Tibial nerve (tissue), 4 donors: ENCODE results near the gene HOMER3. TPM values are rescaled to one million over a fixed set of nuclear protein-coding genes. Genes with fewer than 3 reads are reported as not detected.

ENCODE experiments used
- DNase-seq, 2 donors: peaks; one replicate each; pipeline ENCODE4 v3.0.0-alpha.2; 2019; ENCODE audit warnings: low spot score in 2 of 2
- H3K27ac ChIP-seq, 4 donors: fragments of 200-600 bp; sonication (generic) in 3 of 4; one replicate each; pipeline ENCODE4 v1.5.1; 2017 to 2019; ENCODE audit warnings: mild to moderate bottlenecking in 1 of 4
- H3K27me3 ChIP-seq, 2 donors: fragments of 200-600 bp; sonication (generic) in 1 of 2; one replicate each; pipeline versions ENCODE4 v1.5.1 to v1.6.0; 2017 to 2019
- H3K36me3 ChIP-seq, 3 donors: fragments of 200-600 bp; sonication (generic); one replicate each; pipeline ENCODE4 v1.5.1; 2018 to 2019
- H3K4me1 ChIP-seq, 4 donors: fragments of 200-600 bp; sonication (generic) in 3 of 4; one replicate each; pipeline ENCODE4 v1.5.1; 2017 to 2019
- H3K4me3 ChIP-seq, 4 donors: fragments of 200-600 bp; sonication (generic) in 3 of 4; one replicate each; pipeline ENCODE4 v1.5.1; 2017 to 2019; ENCODE audit warnings: mild to moderate bottlenecking in 1 of 4, moderate library complexity in 1 of 4
- H3K9me3 ChIP-seq, 4 donors: fragments of 200-600 bp; sonication (generic) in 3 of 4; one replicate each; pipeline ENCODE4 v1.5.1; 2017 to 2019
- EP300 ChIP-seq, 2 donors: sonication (generic); formaldehyde crosslinking; IDR thresholded peaks; one replicate each; pipeline ENCODE4 v1.6.1; 2017; ENCODE audit warnings: antibody characterized with exemption in 2 of 2, mild to moderate bottlenecking in 1 of 2
- POLR2A ChIP-seq, 2 donors: fragments of 450-650 bp; IDR thresholded peaks; one replicate each; pipeline ENCODE4 v1.6.1; 2017; ENCODE audit warnings: antibody characterized with exemption in 2 of 2, mild to moderate bottlenecking in 2 of 2, moderate library complexity in 2 of 2
- WGBS, 2 donors: methylation state at CpG; one replicate each; pipeline ENCODE4 v1.1.5; 2018; 5-methylcytosine and 5-hydroxymethylcytosine counted together
- total RNA-seq, 4 donors: library from RNA; depleted of rRNA; stranded (reverse); fragments of >200 nt; gene quantifications; one replicate each; pipeline ENCODE4 v1.1.0, GENCODE V29; 2016
- TF ChIP-seq, protein P1 (sequence below), 5 experiments: fragments of 200-600 bp in 3 of 5; fragments of 450-650 bp in 2 of 5; sonication (generic) in 3 of 5; IDR thresholded peaks; one replicate each; pipeline ENCODE4 v1.5.1; 2016 to 2019; ENCODE audit warnings: antibody characterized with exemption in 5 of 5, mild to moderate bottlenecking in 3 of 5, moderate library complexity in 2 of 5

Gene HOMER3
- 10 to 100 TPM; 38.0 to 90.0 (median 44.6) TPM for total RNA-seq

DNA sequence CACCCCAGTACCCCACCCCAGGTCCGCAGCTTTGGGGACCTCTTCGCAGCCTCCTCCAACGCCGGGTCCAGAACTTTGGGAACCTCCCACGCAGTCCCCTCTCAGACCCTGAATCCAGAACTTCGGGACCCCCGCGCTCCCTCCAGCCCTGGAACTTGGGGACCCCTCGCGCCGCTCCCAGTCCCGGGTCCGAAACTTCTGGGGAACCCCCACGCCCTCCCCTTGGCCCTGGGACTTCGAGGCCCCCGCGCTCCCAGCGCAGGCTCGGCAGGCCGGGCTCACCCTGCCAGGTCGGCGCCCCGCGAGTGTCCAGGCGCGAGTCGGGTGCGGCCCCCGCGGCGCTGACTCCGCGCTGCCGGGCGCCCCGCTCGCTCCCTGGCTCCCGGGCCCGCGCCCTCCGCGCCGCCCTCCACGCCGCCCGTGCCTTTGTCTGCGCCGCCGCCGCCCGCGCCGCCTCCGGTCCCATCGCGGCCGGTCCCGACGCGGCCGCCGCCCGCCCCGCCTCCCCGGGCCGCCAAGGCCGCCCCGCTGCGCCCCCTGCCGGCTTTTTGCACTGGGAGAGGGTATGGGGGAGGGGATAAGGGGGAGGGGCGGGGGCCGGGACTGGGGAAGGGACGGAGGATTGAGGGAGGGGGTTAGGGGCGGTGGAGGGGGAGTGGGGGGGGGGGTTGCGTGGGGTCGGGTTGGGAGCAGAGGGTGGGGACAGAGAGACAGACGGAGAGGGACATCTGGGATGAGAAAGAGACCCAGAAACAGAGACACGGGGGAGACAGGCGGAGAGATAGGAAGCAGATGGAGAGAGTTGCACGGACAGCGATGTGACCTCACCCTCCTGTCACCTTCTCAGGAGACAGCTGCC is at the start of gene HOMER3:
Gene HOMER3, minus strand, starts transcription at position 449 of the 859 bp plus-strand sequence. CDS start 2,235 bp downstream, outside the sequence.
- DNase-seq, result peak; percentile 76 to 81
- H3K9me3 ChIP-seq, result no peaks in the 10 kb centered on the region
- H3K27me3 ChIP-seq, result no peaks in the 10 kb centered on the region
- peaks cover 0 to 21% (median 2%) of the 10 kb centered on the region in 4 donors for H3K4me1 ChIP-seq
- peak within 1 kb of the TSS; percentile 50 to 85 (median 81) for H3K27ac ChIP-seq
- H3K36me3 ChIP-seq, result peaks cover 0 to 29% (median 0%) of the 10 kb centered on the region in 3 donors
- peak within 1 kb of the TSS; percentile 66 to 98 (median 78) for H3K4me3 ChIP-seq
- TF ChIP-seq EP300 (IDR thresholded peaks at IDR 0.05) (no peak), POLR2A (IDR thresholded peaks at IDR 0.05) (peak; percentile 37 to 59)
- TF ChIP-seq, protein P1, sequence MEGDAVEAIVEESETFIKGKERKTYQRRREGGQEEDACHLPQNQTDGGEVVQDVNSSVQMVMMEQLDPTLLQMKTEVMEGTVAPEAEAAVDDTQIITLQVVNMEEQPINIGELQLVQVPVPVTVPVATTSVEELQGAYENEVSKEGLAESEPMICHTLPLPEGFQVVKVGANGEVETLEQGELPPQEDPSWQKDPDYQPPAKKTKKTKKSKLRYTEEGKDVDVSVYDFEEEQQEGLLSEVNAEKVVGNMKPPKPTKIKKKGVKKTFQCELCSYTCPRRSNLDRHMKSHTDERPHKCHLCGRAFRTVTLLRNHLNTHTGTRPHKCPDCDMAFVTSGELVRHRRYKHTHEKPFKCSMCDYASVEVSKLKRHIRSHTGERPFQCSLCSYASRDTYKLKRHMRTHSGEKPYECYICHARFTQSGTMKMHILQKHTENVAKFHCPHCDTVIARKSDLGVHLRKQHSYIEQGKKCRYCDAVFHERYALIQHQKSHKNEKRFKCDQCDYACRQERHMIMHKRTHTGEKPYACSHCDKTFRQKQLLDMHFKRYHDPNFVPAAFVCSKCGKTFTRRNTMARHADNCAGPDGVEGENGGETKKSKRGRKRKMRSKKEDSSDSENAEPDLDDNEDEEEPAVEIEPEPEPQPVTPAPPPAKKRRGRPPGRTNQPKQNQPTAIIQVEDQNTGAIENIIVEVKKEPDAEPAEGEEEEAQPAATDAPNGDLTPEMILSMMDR (IDR thresholded peaks at IDR 0.05), result peak; percentile 25 to 87 (median 47)
- 1 to 3% methylated on average over 15 to 50 of the region's 81 CpGs for WGBS, 2 donors

DNA sequence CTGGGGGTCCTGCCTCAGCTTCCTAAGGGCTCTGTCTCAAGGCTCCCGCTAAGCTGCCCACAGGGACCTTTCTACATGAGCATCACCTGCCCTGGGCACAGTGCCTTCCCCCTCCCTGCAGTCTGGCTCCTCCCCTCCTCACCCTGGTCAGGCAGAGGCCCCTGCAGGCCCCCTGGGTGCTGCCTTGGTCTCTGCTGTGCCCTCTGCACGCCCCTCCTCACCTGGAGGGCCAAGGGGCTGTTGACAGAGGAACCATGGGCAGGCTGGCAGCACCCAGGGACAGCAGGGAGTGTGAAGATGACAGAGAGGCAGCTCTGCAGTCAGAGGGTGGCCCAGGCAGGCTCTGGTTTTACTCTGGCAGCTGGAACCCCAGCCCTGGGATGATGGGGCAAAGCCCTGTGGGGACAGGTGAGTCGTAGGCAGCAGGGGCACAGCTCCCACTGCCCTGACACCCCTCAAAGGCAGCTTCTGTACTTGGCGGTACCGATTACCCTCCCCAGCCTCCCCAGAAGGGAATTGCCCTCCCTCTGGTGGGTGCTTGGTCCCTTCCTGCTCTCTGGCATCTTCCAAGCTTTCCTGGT is 49.2 kb upstream of the HOMER3 start:
- Histone ChIP-seq H3K36me3 (peaks cover 3 to 54% (median 6%) of the 10 kb centered on the region in 3 donors), H3K4me3 (no peak overlapping the region), H3K27ac (no peak overlapping the region), H3K4me1 (peaks cover 0 to 19% (median 0%) of the 10 kb centered on the region in 4 donors), H3K27me3 (no peaks in the 10 kb centered on the region), H3K9me3 (no peaks in the 10 kb centered on the region)
- DNase-seq, result no peak
- WGBS, 2 donors, result 77 to 85% methylated on average over 2 to 5 of the region's 5 CpGs
- TF ChIP-seq EP300 (IDR thresholded peaks at IDR 0.05) (no peak), POLR2A (IDR thresholded peaks at IDR 0.05) (no peak)
- TF ChIP-seq, protein P1 (IDR thresholded peaks at IDR 0.05), result no peak

DNA sequence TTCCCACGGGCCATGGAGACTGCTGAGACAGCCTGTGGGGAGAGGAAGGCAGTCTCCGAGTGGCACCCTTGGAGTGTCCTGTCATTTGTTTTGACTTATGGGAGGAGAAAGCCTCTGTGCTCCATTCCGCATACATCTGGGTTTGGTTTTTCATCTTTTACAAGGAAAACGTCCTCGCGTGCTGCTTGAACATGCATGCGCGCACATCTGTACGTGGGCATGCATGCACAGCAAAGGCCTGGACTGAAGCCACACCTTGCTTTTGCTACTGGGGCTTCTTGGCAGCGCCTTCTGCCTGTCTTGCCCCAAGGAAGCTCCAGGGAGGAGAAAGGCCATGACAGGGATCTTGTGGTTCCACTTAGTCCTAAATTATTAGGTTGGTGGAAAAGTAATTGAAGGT is 48.3 kb upstream of the HOMER3 start:
- peaks cover 0 to 26% (median 0%) of the 10 kb centered on the region in 4 donors for H3K4me1 ChIP-seq
- TF ChIP-seq EP300 (IDR thresholded peaks at IDR 0.05), result no peak
- TF ChIP-seq POLR2A (IDR thresholded peaks at IDR 0.05), result no peak
- H3K27me3 ChIP-seq, result no peaks in the 10 kb centered on the region
- H3K4me3 ChIP-seq, result no peak overlapping the region
- no peak overlapping the region for H3K27ac ChIP-seq
- DNase-seq, result no peak
- H3K36me3 ChIP-seq, result peaks cover under 1 to 45% (median 3%) of the 10 kb centered on the region in 3 donors
- H3K9me3 ChIP-seq, result no peaks in the 10 kb centered on the region
- WGBS, 2 donors, result 73 to 78% methylated on average over 10 of the region's 10 CpGs

DNA sequence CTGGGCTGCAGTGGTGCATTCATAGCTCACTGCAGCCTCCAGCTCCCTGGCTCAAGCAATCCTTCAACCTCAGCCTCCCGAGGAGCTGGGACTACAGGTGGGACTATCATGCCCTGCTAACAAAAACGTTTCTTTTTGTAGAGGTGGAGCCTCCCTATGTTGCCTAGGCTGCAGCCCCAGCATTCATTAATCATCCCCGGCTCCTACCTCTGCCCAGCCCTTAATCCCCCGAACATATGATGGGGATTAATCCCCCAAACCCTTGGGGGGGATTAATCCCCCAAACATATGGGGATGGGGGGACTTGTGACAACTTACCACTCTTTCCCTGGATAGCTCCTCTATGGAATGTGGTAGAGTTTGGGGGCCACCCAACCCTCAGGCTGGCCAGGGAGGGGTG is 46.4 kb upstream of the HOMER3 start:
- DNase-seq, result no peak
- Histone ChIP-seq H3K27me3 (no peaks in the 10 kb centered on the region), H3K9me3 (no peaks in the 10 kb centered on the region), H3K36me3 (peaks cover 0 to 27% (median 0%) of the 10 kb centered on the region in 3 donors), H3K4me1 (peaks cover 0 to 26% (median 0%) of the 10 kb centered on the region in 4 donors), H3K4me3 (no peak overlapping the region), H3K27ac (no peak overlapping the region)
- WGBS, 2 donors, result 50 to 53% methylated on average over 4 of the region's 4 CpGs
- TF ChIP-seq EP300 (IDR thresholded peaks at IDR 0.05) (no peak), POLR2A (IDR thresholded peaks at IDR 0.05) (no peak)
- TF ChIP-seq, protein P1 (IDR thresholded peaks at IDR 0.05), result no peak

DNA sequence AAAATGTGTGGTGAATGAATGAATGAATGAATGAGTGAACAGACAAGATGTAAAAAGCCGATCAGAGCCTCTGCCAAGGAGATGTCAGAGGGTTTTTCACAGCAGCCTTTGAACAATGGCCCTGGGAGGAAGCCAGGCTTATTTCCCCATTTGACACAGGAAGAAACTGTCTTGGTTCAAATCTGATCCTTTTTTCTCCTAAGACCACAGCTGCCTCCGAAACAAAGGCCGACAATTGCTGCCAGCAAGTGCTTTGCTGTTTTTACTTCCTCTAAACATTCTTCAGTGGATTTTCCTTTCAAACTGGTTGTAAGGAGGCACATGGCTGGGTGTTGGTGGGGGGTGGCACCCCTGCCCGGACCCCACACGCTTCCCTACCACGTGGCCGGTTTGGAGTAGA is 44.2 kb upstream of the HOMER3 start:
- 17 to 20% methylated on average over 7 of the region's 7 CpGs for WGBS, 2 donors
- TF ChIP-seq POLR2A (IDR thresholded peaks at IDR 0.05) (no peak), EP300 (IDR thresholded peaks at IDR 0.05) (peak; percentile 23 to 29)
- TF ChIP-seq, protein P1 (IDR thresholded peaks at IDR 0.05), result no peak
- peak overlapping the region in 2 of 4 donors; percentile 54 to 58 for H3K27ac ChIP-seq
- DNase-seq, result peak in 1 of 2 donors; percentile 19
- peaks cover 0 to 26% (median 0%) of the 10 kb centered on the region in 4 donors for H3K4me1 ChIP-seq
- H3K27me3 ChIP-seq, result no peaks in the 10 kb centered on the region
- no peaks in the 10 kb centered on the region for H3K9me3 ChIP-seq
- peaks cover 0 to 5% (median 0%) of the 10 kb centered on the region in 3 donors for H3K36me3 ChIP-seq
- H3K4me3 ChIP-seq, result no peak overlapping the region
